Vagina (tissue), 2 donors: ENCODE results near the gene GP1BB. TPM values are rescaled to one million over a fixed set of nuclear protein-coding genes. Genes with fewer than 3 reads are reported as not detected.

ENCODE experiments used
- DNase-seq, 2 donors: peaks; one replicate each; pipeline ENCODE4 v3.0.0-alpha.2; 2017; ENCODE audit errors: extremely low spot score in 2 of 2
- H3K27ac ChIP-seq: fragments of 200-600 bp; sonication (generic); one replicate; pipeline ENCODE4 v1.5.1; 2019
- H3K27me3 ChIP-seq: fragments of 200-600 bp; sonication (generic); one replicate; pipeline ENCODE4 v1.5.1; 2019
- H3K36me3 ChIP-seq, 2 donors: fragments of 200-600 bp; sonication (generic); one replicate each; pipeline ENCODE4 v1.5.1; 2017 to 2019
- H3K4me1 ChIP-seq: fragments of 200-600 bp; sonication (generic); one replicate; pipeline ENCODE4 v1.5.1; 2019
- H3K4me3 ChIP-seq, 2 donors: fragments of 200-600 bp; sonication (generic); 1 replicate in 1 of 2; 2 replicates in 1 of 2; pipeline ENCODE4 v1.5.1; 2016 to 2019
- H3K9me3 ChIP-seq: fragments of 200-600 bp; sonication (generic); one replicate; pipeline ENCODE4 v1.5.1; 2019
- CTCF ChIP-seq, 3 experiments: fragments of 450-650 bp in 2 of 3; fragments of 200-600 bp in 1 of 3; sonication (generic) in 1 of 3; IDR thresholded peaks; one replicate each; pipeline ENCODE4 v1.5.1; 2017 to 2019; ENCODE audit warnings: antibody characterized with exemption in 3 of 3, mild to moderate bottlenecking in 2 of 3, moderate library complexity in 2 of 3
- POLR2A ChIP-seq, 2 donors: fragments of 450-650 bp; IDR thresholded peaks; one replicate each; pipeline ENCODE4 v1.6.1; 2017; ENCODE audit warnings: antibody characterized with exemption in 2 of 2, mild to moderate bottlenecking in 2 of 2, moderate library complexity in 2 of 2
- POLR2AphosphoS5 ChIP-seq, 2 donors: sonication (generic); formaldehyde crosslinking; IDR thresholded peaks; one replicate each; pipeline ENCODE4 v1.9.0; 2017; ENCODE audit warnings: antibody characterized with exemption in 2 of 2, mild to moderate bottlenecking in 2 of 2, low read depth in 1 of 2; ENCODE audit not compliant: insufficient read depth in 1 of 2
- intact Hi-C: fragments of 100-400 bp; cut with DNase I; formaldehyde crosslinking; loops from one replicate; pipeline ENCODE4 v1.15.1; 2023
- total RNA-seq: library from RNA; depleted of rRNA; stranded (reverse); fragments of >200 nt; gene quantifications from one replicate; pipeline ENCODE4 v1.2.3, GENCODE V29; 2016

The GP1BB gene
- total RNA-seq, 1 donor from 2014 or later, result 14.5 TPM

DNA sequence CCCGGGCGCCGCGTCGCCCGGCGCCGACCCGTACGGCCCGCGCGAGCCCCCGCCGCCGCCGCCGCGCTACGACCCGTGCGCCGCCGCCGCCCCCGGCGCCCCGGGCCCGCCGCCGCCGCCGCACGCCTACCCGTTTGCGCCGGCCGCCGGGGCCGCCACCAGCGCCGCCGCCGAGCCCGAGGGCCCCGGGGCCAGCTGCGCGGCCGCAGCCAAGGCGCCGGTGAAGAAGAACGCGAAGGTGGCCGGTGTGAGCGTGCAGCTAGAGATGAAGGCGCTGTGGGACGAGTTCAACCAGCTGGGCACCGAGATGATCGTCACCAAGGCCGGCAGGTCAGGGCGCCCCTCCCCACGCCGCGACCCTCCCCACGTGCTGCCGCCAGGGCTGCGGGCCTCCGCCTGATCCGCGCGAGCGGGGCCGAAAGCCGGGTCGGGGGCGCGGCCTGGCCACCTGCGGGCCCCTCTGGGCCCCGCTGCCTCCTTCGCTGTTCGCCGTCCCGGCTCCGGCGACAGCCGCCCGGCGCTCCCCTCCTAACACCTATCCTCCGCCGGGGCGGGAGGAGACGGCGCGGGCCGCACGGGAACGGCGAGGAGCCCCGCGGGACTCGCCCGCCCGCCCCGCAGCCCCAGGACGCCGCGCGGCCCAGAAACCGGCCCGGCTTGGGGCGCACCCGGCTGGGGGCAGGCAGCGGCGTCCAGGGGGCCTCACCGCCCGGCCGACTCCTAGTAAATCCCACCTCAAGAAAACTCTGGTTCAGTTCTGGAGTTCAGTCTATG lies 37.8 kb downstream of the GP1BB start:
- H3K9me3 ChIP-seq, result no peaks in the 10 kb centered on the region
- peak overlapping the region; percentile 32 to 44 for H3K4me3 ChIP-seq
- TF ChIP-seq POLR2A (IDR thresholded peaks at IDR 0.05) (no peak), POLR2AphosphoS5 (IDR thresholded peaks at IDR 0.05; ENCODE audit: insufficient read depth in 1 of 2, low read depth in 1 of 2) (no peak)
- peaks cover 33% of the 10 kb centered on the region for H3K4me1 ChIP-seq
- H3K27me3 ChIP-seq, result peaks cover 7% of the 10 kb centered on the region
- intact Hi-C loops, result no loop called here
- H3K36me3 ChIP-seq, result no peaks in the 10 kb centered on the region
- no peak overlapping the region for H3K27ac ChIP-seq
- no peak for DNase-seq

DNA sequence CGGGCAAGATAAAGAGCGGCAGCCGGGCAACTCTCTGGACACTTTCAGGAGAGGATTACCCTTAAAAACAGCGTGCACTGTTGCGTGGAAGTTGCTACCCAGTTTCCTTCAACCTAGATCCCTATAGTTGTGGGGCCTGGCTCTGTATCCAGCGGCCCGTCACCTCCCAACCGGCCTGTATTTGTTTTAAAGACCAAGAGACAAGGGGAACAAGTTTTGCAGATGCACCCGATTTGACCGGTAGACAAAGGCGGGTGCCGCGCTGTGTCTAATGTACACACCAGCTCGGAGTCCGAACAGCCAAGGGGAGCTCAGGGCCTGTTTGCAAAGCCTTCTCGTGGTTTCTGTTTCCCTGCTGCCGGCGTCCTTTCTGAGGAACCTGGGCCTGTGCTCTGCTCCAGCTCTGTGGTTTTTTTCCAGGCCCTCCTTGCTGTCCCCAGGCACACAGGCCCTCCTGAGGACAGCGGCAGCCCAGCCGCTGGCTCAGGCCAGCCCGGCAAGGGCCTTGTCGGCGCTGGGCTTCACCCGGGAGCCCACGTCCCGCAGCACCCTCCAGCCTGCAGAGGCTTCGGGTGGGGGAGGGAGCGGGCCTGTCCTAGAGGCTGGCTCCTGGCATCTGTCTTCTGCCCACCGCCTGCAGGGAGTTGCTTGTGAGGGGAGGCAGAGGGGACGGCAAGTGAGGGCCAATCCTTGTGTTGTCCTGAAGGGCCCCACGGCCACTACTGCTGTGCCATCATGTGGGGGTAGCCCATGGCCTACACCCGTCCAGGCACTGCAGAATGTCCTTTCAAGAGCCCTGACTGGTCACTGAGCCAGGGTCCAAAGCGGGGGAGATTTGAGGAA lies 38.6 kb downstream of the GP1BB start:
- Histone ChIP-seq H3K9me3 (no peaks in the 10 kb centered on the region), H3K27me3 (peaks cover 4% of the 10 kb centered on the region), H3K4me1 (peaks cover 29% of the 10 kb centered on the region), H3K4me3 (peak overlapping the region; percentile 32 to 44), H3K36me3 (no peaks in the 10 kb centered on the region), H3K27ac (no peak overlapping the region)
- TF ChIP-seq POLR2A (IDR thresholded peaks at IDR 0.05), result no peak
- TF ChIP-seq POLR2AphosphoS5 (IDR thresholded peaks at IDR 0.05; ENCODE audit: insufficient read depth in 1 of 2, low read depth in 1 of 2), result no peak
- no peak for TF ChIP-seq CTCF (IDR thresholded peaks at IDR 0.05)
- no peak for DNase-seq
- intact Hi-C loops, result no loop called here

DNA sequence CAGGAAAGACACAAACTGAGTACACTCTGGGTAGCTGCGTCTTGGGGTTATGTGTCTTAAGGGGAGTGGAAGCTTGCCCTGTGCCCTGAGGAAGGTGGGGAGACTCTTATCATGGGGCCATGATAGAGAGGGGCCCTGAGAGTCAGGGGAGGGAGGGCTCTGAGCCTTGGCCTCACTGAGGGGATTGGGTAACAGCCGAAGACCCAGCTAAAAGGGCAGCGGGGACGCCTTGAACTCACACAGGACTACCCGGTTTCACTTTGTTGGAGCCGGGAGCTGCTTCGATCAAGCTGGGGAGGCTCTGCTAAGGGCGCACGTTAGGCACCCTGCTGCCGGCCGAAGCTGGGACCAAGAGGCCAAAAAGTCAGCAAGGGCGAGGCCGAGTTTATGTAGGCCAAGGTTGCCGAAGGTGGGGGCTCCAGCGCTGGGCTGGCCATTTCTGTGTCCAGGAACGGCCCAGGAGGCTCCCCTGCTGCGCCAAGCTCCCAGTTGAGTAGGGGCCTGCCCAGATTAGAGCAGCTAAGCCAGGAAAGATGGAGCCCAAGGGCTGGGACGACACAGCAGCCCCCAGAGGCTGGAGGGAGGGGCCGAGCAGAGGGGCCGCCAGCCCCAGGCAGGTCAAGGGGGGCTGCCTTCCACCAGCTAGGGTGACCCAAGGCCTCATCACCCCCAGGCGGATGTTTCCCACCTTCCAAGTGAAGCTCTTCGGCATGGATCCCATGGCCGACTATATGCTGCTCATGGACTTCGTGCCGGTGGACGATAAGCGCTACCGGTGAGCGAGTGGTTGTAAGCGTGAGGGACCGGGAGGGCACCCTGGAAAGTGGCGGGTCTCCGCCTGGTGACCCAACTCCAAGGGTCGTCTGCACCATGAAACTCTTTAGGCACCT lies 39.5 kb downstream of the GP1BB start:
- intact Hi-C loops, result no loop called here
- H3K4me1 ChIP-seq, result peaks cover 32% of the 10 kb centered on the region
- TF ChIP-seq POLR2AphosphoS5 (IDR thresholded peaks at IDR 0.05; ENCODE audit: insufficient read depth in 1 of 2, low read depth in 1 of 2), result no peak
- no peak for TF ChIP-seq CTCF (IDR thresholded peaks at IDR 0.05)
- no peak for TF ChIP-seq POLR2A (IDR thresholded peaks at IDR 0.05)
- no peak overlapping the region for H3K27ac ChIP-seq
- H3K36me3 ChIP-seq, result no peaks in the 10 kb centered on the region
- H3K9me3 ChIP-seq, result no peaks in the 10 kb centered on the region
- DNase-seq, result no peak
- peak overlapping the region in 1 of 2 donors; percentile 32 for H3K4me3 ChIP-seq
- H3K27me3 ChIP-seq, result peaks cover 4% of the 10 kb centered on the region

- no peak for TF ChIP-seq POLR2AphosphoS5 (IDR thresholded peaks at IDR 0.05; ENCODE audit: insufficient read depth in 1 of 2, low read depth in 1 of 2)
- TF ChIP-seq CTCF (IDR thresholded peaks at IDR 0.05), result no peak
- TF ChIP-seq POLR2A (IDR thresholded peaks at IDR 0.05), result no peak
Observed at GRCh38 chr22:19763458-19764298, 40.3 kb downstream of the GP1BB start.

More at GRCh38 chr22:19763458-19764298, 40.3 kb downstream of the GP1BB start:
- Histone ChIP-seq H3K27me3 (peaks cover 2% of the 10 kb centered on the region), H3K9me3 (no peaks in the 10 kb centered on the region), H3K36me3 (no peaks in the 10 kb centered on the region), H3K27ac (no peak overlapping the region), H3K4me3 (no peak overlapping the region), H3K4me1 (peaks cover 34% of the 10 kb centered on the region)
- intact Hi-C loops, result no loop called here
- no peak for DNase-seq
